SW 1271 (cell line): ENCODE results near the gene PTPRM.

Experiments used
- DNase-seq, 2 experiments: peaks; one replicate each; lab custom pipeline; 2025; lab: John Stamatoyannopoulos, UW

The PTPRM gene

DNA sequence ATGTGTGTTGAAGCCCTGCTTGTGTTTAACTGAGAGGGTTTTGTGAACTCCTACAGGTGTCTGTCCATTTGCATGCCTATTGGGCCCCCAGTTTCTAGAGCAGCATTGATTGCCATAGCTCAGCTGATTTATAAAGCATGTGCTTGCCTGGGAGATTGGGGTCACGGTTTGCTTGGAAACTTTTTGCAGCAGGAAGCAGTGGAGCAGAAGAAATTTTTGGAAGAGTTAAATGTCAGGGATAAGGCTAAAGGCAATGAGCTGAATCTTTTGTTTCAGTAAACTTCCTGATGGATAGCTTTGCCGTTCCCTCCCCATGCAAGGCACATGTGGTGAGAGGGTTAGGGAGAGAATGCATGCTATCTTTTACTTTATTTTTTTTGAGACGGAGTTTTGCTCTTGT is 102.2 kb downstream of the PTPRM start:
- DNase-seq, result no peak

GRCh38 chr18:7671105-7671504 is 104.0 kb downstream of the PTPRM start:
- no peak for DNase-seq

DNA sequence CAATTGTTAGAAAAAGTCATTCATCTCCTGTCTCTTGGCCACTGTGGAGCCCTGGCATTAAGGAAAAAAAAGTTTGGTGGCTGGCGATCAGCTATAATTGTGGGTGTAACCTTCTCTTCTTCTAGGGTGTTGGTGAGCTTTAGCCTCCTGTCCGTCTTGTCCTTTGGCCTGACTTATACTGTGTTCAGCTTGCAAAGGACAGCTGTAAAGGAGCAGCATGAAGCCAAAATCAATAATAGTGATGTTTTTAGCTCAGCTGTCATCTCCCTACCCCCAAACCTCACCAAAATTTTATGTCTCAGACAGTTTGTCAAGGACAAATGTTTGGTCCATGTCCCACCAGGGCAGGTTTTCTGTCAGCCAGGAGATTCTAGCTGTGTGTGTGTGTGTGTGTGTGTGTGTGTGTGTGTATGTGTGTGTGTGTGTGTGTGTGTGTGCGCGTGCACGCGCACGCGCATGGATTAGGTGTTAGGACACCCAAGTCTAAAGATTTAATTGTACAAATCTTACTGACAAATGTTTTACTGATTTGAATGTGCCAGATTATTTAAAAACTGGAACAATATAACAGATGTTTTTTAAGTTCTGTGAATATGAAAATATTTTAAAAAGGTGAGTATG is 109.2 kb downstream of the PTPRM start:
- DNase-seq, result no peak

- DNase-seq, result no peak
These were observed 109.9 kb downstream of the PTPRM start for GRCh38 chr18:7677001-7677400.

DNA sequence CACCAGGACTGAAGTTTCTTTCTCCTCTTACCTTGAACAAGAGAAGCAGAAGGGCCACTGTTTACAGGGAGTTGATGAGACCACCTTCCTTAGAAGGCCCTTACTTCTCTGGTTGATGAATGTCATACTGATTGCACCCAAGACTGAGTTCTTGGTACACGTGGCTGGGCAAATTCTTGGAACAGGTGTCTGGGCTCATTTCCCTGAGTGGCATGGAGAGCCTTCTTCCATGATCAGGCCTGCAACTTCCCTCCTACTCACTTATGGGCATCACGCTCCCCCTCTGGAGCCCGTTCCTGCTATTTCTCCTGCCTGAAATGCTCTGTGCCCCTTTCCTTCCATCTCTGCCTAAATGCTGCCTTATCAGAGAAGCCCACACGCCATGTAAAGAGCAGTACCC is 110.3 kb downstream of the PTPRM start:
- no peak for DNase-seq

GRCh38 chr18:7678389-7678788 is 111.3 kb downstream of the PTPRM start:
- DNase-seq, result no peak

DNA sequence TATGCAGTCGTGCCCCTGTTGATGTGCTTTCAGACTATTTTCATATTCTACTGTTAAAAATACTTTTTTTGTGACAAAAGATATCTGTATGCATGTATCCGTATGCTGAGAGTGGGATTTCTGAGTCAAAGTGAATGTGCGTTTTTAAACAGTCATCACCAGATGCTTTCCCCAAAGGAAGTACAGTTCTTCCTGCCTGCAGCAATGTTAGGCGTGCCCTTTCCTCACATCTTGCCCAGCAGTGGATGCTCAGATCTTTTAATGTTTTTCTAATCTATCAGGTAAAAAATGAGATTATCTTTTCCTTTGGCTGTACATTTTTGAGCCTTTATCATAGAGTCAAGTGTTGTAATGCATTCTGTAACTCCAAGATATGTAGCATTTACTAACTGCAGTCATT is 111.7 kb downstream of the PTPRM start:
- no peak for DNase-seq

GRCh38 chr18:7681298-7681697 is 114.2 kb downstream of the PTPRM start:
- no peak for DNase-seq

GRCh38 chr18:7682321-7682720 is 115.2 kb downstream of the PTPRM start:
- DNase-seq, result no peak

- DNase-seq, result no peak
These were observed 116.6 kb downstream of the PTPRM start for GRCh38 chr18:7683753-7684152.

DNA sequence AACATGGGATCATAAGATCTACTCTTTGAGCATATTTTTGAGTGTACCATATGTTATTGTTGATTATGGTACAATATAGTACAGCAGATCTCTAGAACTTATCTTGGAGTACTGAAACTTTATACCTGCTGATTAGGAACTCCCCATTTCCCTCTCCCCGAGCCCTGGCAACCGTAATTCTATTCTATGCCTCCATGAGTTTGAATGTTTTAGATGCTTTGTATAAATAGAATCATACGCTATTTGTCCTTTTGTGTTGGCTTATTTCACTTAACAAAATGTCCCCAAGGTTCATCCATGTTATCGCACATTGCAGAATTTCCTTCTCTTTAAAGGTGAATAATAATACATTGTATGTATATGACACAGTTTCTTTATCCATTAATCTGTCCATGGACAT is 117.2 kb downstream of the PTPRM start:
- no peak for DNase-seq

- no peak for DNase-seq
These were observed 117.8 kb downstream of the PTPRM start for GRCh38 chr18:7684966-7685365.

GRCh38 chr18:7686278-7686677 is 119.2 kb downstream of the PTPRM start:
- no peak for DNase-seq

DNA sequence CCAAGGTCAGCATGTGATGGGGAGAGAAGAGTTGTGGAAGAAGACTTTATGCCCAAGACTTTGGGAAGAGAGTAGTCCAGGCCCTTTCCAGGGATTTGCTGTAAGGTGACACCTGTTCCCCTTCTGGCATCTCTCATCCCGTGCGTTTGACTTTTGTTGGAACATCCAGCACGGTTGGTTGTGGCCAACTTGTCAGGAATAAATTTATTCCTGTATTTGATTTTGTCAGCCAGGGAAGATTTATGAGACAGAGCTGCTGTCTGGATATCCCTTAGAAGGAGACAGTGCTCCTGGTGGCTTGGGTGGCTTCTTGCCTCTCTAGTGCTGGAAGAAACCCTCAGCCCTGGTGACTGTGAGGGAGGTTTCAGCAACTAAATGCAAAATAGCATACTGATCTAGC is 121.5 kb downstream of the PTPRM start:
- no peak for DNase-seq

DNA sequence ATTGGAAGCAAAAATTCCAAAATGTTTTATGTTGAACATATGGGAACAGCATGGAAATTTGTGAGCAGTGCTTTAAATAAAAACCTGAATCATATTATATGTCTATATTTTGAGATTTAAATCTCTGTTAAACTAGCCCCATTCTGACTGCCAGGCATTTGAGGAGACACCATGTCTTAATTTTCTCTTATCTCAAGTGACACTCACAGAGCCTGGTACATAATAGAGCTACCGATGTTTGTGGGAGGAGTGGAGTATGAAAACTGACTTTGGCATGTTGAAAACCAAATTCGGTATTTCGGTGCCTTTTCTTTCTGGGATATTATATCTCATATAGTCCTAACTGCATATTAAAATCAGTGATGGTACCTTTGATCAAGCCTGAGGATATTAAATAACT is 124.1 kb downstream of the PTPRM start:
- DNase-seq, result no peak

DNA sequence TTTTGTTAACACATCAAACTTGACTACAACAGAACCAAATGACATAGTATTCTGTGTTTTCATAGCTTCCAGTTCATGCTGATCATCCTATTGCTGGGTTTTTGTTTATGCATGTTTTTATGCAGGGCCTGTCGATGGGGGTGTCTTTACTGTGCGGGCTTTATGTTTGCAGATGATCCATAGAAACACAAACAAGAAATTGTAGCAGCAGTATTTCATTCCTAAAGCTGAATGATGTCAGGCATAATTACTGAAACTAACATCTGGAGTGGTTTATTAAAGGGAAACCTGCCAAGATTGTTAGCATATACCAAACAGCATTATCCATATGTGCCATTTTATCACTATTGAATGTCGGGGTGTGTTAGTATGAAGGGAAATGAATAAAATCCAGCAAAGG is 129.7 kb downstream of the PTPRM start:
- DNase-seq, result no peak

DNA sequence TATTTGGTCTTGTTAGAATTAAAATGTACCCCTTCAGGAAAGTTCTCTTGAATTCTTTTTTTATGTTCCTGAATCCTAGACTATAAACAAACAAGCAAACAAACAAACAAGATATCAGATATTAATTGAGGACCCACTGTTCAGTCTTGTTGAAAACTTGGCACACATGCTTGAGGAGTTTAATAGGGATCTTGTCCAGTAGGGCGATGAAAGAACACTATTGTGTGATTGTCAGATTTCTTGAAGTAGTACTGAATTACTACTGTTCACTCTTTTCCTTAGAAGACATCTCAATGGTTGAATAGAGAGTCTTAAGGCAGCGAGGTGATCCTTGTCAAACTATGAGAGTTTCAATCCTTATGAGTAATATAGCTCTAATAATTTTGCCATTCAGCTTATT is 130.2 kb downstream of the PTPRM start:
- no peak for DNase-seq

- no peak for DNase-seq
These were observed 144.4 kb downstream of the PTPRM start for GRCh38 chr18:7711495-7711894.

DNA sequence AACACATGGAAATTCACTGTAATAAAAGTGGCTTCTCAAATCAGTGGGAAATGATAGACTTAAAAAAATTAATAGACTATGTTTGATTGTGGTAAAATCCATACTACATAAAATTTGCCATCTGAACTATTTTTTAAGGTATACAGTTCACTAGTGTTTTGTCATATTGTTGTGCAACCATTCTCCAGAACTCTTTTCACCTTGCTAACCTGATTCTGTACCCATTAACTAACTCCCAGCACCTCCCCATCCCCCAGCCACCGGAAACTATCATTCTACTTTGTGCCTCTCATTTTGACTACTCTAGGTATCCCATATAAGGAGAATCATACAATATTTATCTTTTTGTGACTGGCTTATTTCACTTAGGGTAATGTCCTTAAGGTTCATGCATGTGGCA is 153.3 kb downstream of the PTPRM start:
- no peak for DNase-seq

DNA sequence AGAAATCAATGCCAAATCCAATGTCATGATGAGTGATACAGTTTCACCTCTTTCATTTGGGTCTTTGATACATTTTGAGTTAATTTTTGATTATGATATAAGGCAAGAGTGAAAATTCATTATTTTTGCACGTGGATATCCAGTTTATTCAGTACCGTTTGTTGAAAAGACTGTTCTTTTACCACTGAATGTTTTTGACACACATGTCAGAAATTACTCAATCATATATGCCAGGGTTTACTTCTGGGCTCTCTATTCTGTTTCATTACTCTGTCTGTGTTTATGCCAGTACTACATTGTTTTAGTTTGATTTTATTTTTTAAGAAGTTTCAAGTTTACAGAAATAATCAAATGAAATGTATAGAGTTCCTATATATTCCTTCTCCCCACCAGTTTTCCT is 154.4 kb downstream of the PTPRM start:
- no peak for DNase-seq

GRCh38 chr18:7722955-7723354 is 155.8 kb downstream of the PTPRM start:
- DNase-seq, result no peak

GRCh38 chr18:7723558-7723957 is 156.4 kb downstream of the PTPRM start:
- DNase-seq, result no peak

DNA sequence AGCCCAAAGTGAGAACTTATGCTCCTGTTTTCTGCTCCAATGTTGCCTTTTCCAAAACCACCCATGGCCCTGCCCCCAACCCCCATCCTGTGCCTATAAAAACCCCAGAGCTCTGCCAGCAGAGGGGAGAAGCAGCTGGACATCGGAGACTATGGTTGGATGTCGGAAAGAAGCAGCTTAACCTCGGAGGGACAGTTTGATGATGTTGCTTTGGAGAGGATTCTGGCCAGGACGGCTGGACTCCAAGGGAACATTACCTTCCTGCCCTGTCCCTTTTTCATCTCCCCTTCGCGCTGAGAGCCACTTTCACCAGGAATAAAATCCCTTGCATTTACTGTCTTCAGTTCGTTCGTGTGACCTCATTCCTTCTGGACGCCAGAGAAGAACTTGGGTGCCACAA is 158.4 kb downstream of the PTPRM start:
- DNase-seq, result no peak

DNA sequence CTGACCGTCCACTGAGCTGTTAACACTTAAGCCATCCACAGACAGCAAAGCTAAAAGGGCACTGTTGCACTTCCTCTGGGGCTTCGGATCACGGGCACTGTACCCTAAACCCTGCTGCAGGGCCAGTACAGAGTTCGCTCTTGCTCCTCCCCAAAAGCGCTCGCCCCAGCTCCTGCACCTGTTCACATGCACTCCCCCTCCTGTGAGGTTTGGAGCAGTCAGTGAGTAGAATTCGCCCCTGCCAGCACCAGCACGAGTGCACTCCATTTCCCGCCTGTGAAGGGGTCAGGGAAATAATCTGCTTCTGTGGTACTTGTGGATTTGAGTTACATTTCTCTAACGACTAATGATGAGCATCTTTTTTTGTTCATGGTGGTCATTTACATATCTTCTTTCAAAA is 158.8 kb downstream of the PTPRM start:
- DNase-seq, result no peak

DNA sequence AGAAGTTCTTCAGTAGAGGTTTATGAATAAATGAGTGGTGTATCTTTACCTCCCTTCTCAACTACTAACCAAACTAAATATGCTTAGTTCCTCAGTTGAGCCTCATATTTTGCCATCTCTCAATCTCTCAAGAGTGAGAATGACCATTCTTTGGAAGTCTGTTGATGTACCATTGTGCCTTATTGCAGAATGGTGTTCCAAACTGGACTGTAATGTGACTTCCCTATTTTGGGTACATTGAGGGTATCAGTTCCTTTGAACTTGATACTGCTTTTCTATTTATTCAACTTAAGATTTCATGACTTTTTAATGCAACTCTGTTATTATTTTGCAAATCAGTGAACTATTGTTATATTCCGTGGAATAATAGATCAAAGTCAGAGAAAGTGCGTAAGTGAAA is 159.4 kb downstream of the PTPRM start:
- no peak for DNase-seq
